Daoy (cell line): ENCODE results near the gene PCDH11X. TPM values are rescaled to one million over a fixed set of nuclear protein-coding genes. Genes with fewer than 3 reads are reported as not detected.
"Not testable (repeated sequence)": the region's sequence is repeated elsewhere in the genome, so short reads cannot be mapped to it uniquely, and the experiment has no call there.

Experiments
- DNase-seq: peaks from one replicate; pipeline ENCODE4 v3.0.0-alpha.2; 2015; ENCODE audit warnings: low read depth
- total RNA-seq: library from RNA; depleted of rRNA; stranded (reverse); fragments of >200 nt; shearing (Covaris generic); gene quantifications from 2 replicates; pipeline ENCODE4 v1.2.3, GENCODE V29; 2014; rRNA removed

The PCDH11X gene
- total RNA-seq, result not detected in 2 replicates

- DNase-seq, result not testable (repeated sequence)
These were observed at the start of gene PCDH11X for GRCh38 chrX:91779135-91779534. TSS of gene PCDH11X (plus strand) at chrX:91779375. CDS start at chrX:91835505, 56,130 bp downstream.

GRCh38 chrX:91747446-91747845 is 31.7 kb upstream of the PCDH11X start:
- not testable (repeated sequence) for DNase-seq

GRCh38 chrX:91753022-91753421 is 26.2 kb upstream of the PCDH11X start:
- DNase-seq, result not testable (repeated sequence)

- not testable (repeated sequence) for DNase-seq
These were observed 8.3 kb upstream of the PCDH11X start for GRCh38 chrX:91770619-91771488.

GRCh38 chrX:91773943-91774342 is 5.2 kb upstream of the PCDH11X start:
- not testable (repeated sequence) for DNase-seq

GRCh38 chrX:91780008-91780407 is 833 bp downstream of the PCDH11X start:
- DNase-seq, result not testable (repeated sequence)

- DNase-seq, result not testable (repeated sequence)
These were observed 1.5 kb downstream of the PCDH11X start for GRCh38 chrX:91780698-91781097.

GRCh38 chrX:91781553-91782298 is 2.6 kb downstream of the PCDH11X start:
- DNase-seq, result not testable (repeated sequence)

- DNase-seq, result not testable (repeated sequence)
These were observed 3.6 kb downstream of the PCDH11X start for GRCh38 chrX:91782825-91783224.

- DNase-seq, result not testable (repeated sequence)
These were observed 38.4 kb downstream of the PCDH11X start for GRCh38 chrX:91817537-91817936.

GRCh38 chrX:91825321-91825720 is 46.1 kb downstream of the PCDH11X start:
- DNase-seq, result not testable (repeated sequence)
